B cell (primary cell): ENCODE measurements around the gene ZCCHC12. TPM values are rescaled to one million over a fixed set of nuclear protein-coding genes. Genes with fewer than 3 reads are reported as not detected.

Experiments
- ATAC-seq: fragments of 200-7000 bp; cut with Tn5 transposase; one replicate; pipeline ENCODE4 v1.10.0; 2021; ENCODE audit warnings: low read depth, mild to moderate bottlenecking, moderate number of reproducible peaks, moderate library complexity
- CTCF ChIA-PET: fragments of 350-600 bp; sonication (Branson Sonifier 250); formaldehyde crosslinking; loops from one replicate; lab custom pipeline; 2021; ENCODE audit warnings: antibody characterized with exemption, inconsistent platforms; lab: Charles Lee
- POLR2A ChIA-PET: fragments of 350-600 bp; sonication (Branson Sonifier 250); formaldehyde crosslinking; loops from one replicate; lab custom pipeline; 2021; ENCODE audit warnings: antibody characterized with exemption; lab: Charles Lee
- DNase-seq: peaks from one replicate; pipeline ENCODE4 v3.0.0; 2013
- H2AFZ ChIP-seq: 2 replicates; pipeline ENCODE4 v1.6.1; 2012; ENCODE audit warnings: mild to moderate bottlenecking, low read depth, low read length; ENCODE audit not compliant: insufficient read depth, poor library complexity, severe bottlenecking
- H3K27ac ChIP-seq, 2 donors: 1 replicate in 1 of 2; 2 replicates in 1 of 2; pipeline ENCODE4 v1.5.1; 2012 to 2013; ENCODE audit warnings: low read length in 2 of 2, mild to moderate bottlenecking in 2 of 2, moderate library complexity in 1 of 2
- H3K27me3 ChIP-seq, 4 experiments: fragments of 200-600 bp in 1 of 4; sonication (generic) in 1 of 4; replicated peaks in 1 of 4; 1 replicate in 2 of 4; 2 replicates in 2 of 4; pipeline versions ENCODE4 v1.6.1 to v1.7.0; 2013 to 2016; ENCODE audit warnings: low read length in 3 of 4, mild to moderate bottlenecking in 2 of 4, mixed read lengths in 1 of 4, moderate library complexity in 1 of 4; ENCODE audit not compliant: insufficient read depth in 4 of 4, control insufficient read depth in 3 of 4; ENCODE audit errors: control extremely low read depth in 1 of 4
- H3K36me3 ChIP-seq, 2 experiments: replicated peaks in 1 of 2; 1 replicate in 1 of 2; 2 replicates in 1 of 2; pipeline versions ENCODE4 v1.6.1 to v1.7.1; 2013; ENCODE audit warnings: low read length in 1 of 2; ENCODE audit not compliant: insufficient read depth in 2 of 2, control insufficient read depth in 1 of 2; ENCODE audit errors: control extremely low read depth in 1 of 2, extremely low read depth in 1 of 2
- H3K4me1 ChIP-seq, 2 donors: fragments of 200-600 bp in 1 of 2; sonication (generic) in 1 of 2; 1 replicate in 1 of 2; 2 replicates in 1 of 2; pipeline versions ENCODE4 v1.5.1 to v1.6.1; 2013 to 2017; ENCODE audit warnings: low read length in 2 of 2; ENCODE audit not compliant: control insufficient read depth in 2 of 2, insufficient read depth in 2 of 2
- H3K4me2 ChIP-seq: replicated peaks from 2 replicates; pipeline ENCODE3; 2012; ENCODE audit warnings: mild to moderate bottlenecking, low read depth, low read length; ENCODE audit not compliant: poor library complexity, severe bottlenecking
- H3K4me3 ChIP-seq, 5 experiments: fragments of 200-600 bp in 1 of 5; sonication (generic) in 1 of 5; 1 replicate in 3 of 5; 2 replicates in 2 of 5; pipeline versions ENCODE4 v1.5.1 to v1.7.0; 2011 to 2016; ENCODE audit warnings: low read length in 4 of 5, mild to moderate bottlenecking in 4 of 5, low read depth in 2 of 5, control low read depth in 1 of 5, moderate library complexity in 1 of 5; ENCODE audit not compliant: insufficient read depth in 1 of 5; ENCODE audit errors: control extremely low read depth in 1 of 5, extremely low read depth in 1 of 5
- H3K79me2 ChIP-seq: fragments of 200-600 bp; sonication (generic); one replicate; pipeline ENCODE4 v1.6.0; 2016; ENCODE audit warnings: low read length; ENCODE audit not compliant: control insufficient read depth, insufficient read depth
- H3K9ac ChIP-seq: fragments of 200-600 bp; sonication (generic); 2 replicates; pipeline ENCODE4 v1.6.1; 2017; ENCODE audit warnings: mild to moderate bottlenecking, low read length, moderate library complexity
- H3K9me3 ChIP-seq, 3 donors: one replicate each; pipeline versions ENCODE4 v1.6.1 to v1.7.1; 2013; ENCODE audit warnings: low read length in 2 of 3; ENCODE audit not compliant: control insufficient read depth in 2 of 3, insufficient read depth in 1 of 3; ENCODE audit errors: control extremely low read depth in 1 of 3
- H4K20me1 ChIP-seq: 2 replicates; pipeline ENCODE4 v1.6.0; 2012; ENCODE audit warnings: mild to moderate bottlenecking, low read length; ENCODE audit not compliant: insufficient read depth, control insufficient read depth, poor library complexity, severe bottlenecking
- H3K27ac Mint-ChIP-seq: one replicate; pipeline ENCODE4 v1.8.0; 2021; ENCODE audit warnings: mixed read lengths
- H3K27me3 Mint-ChIP-seq: one replicate; pipeline ENCODE4 v1.8.0; 2021; ENCODE audit warnings: mixed read lengths
- H3K4me1 Mint-ChIP-seq: one replicate; pipeline ENCODE4 v1.8.0; 2021; ENCODE audit warnings: mixed read lengths
- H3K4me3 Mint-ChIP-seq: one replicate; pipeline ENCODE4 v1.8.0; 2021; ENCODE audit warnings: mixed read lengths
- H3K9me3 Mint-ChIP-seq: one replicate; pipeline ENCODE4 v1.8.0; 2022; ENCODE audit warnings: mixed read lengths; ENCODE audit not compliant: insufficient read depth
- CTCF ChIP-seq: fragments of 200-600 bp; IDR thresholded peaks from one replicate; pipeline ENCODE4 v1.8.0; 2022; ENCODE audit warnings: antibody characterized with exemption, mild to moderate bottlenecking
- EZH2 ChIP-seq: IDR thresholded peaks from 2 replicates; pipeline ENCODE4 v1.6.1; 2012; ENCODE audit warnings: borderline replicate concordance, low read depth, mild to moderate bottlenecking, moderate library complexity, low read length; ENCODE audit not compliant: insufficient read depth, poor library complexity, severe bottlenecking
- WGBS: methylation state at CpG from one replicate; pipeline ENCODE4 v1.1.5; 2013; ENCODE audit warnings: missing lambda C conversion rate; ENCODE audit not compliant: insufficient coverage; 5-methylcytosine and 5-hydroxymethylcytosine counted together
- intact Hi-C: fragments of 100-400 bp; cut with micrococcal nuclease; formaldehyde crosslinking; loops from one replicate; pipeline ENCODE4 v1.10.0; 2022
- polyA plus RNA-seq: library from polyadenylated mRNA; depleted of rRNA; stranded (reverse); fragments of >200 nt; gene quantifications from 2 replicates; pipeline ENCODE4 v1.2.3, GENCODE V29; 2012
- total RNA-seq, 2 donors: library from RNA; stranded (reverse); fragments of 120-200 nt in 1 of 2; gene quantifications; 1 replicate in 1 of 2; 2 replicates in 1 of 2; pipeline versions ENCODE4 v1.2.3 to v1.2.4, GENCODE V29; 2013 to 2022

Gene ZCCHC12
- total and polyA plus RNA-seq, 2 donors (not counting 1 experiment from before 2014, with no cell fraction given): 0.17 TPM; not detected in 1

GRCh38 chrX:118795528-118796280, 27.9 kb upstream of the ZCCHC12 start:
- Histone ChIP-seq H3K27ac (no peak overlapping the region), H2AFZ (no peak overlapping the region), H3K4me1 (no peaks in the 10 kb centered on the region), H3K4me3 (no peak overlapping the region), H3K79me2 (no peaks in the 10 kb centered on the region), H3K27me3 (no peaks in the 10 kb centered on the region), H3K9me3 (no peaks in the 10 kb centered on the region), H4K20me1 (no peaks in the 10 kb centered on the region), H3K9ac (no peak overlapping the region), H3K36me3 (no peaks in the 10 kb centered on the region), H3K4me2 (no peak overlapping the region)
- no peak for ATAC-seq
- POLR2A ChIA-PET: no interaction called here
- no peak for DNase-seq
- intact Hi-C loops: no loop called here
- no peak for TF ChIP-seq EZH2
- TF ChIP-seq CTCF: no peak
- Mint-ChIP-seq H3K27ac (no peak overlapping the region), H3K9me3 (no peaks in the 10 kb centered on the region), H3K4me3 (no peak overlapping the region), H3K27me3 (no peaks in the 10 kb centered on the region), H3K4me1 (no peaks in the 10 kb centered on the region)
- 100% methylated on average over 1 of the region's 5 CpGs for WGBS
- CTCF ChIA-PET: interaction anchor here (1.2 kb wide), 1 partner anchor 169 kb away, joined by 3 read pairs; no protein-coding TSS in a partner anchor

- H3K4me2 ChIP-seq: no peak overlapping the region
- Mint-ChIP-seq H3K27me3 (no peaks in the 10 kb centered on the region), H3K9me3 (no peaks in the 10 kb centered on the region), H3K4me1 (peaks cover 4% of the 10 kb centered on the region), H3K4me3 (no peak overlapping the region), H3K27ac (no peak overlapping the region)
- no peak for ATAC-seq
- no peaks in the 10 kb centered on the region for H3K9me3 ChIP-seq
- DNase-seq: no peak
- no peaks in the 10 kb centered on the region for H3K27me3 ChIP-seq
- H3K9ac ChIP-seq: no peak overlapping the region
- no CpG with 5 or more reads among the region's 1 CpG for WGBS
- no peak overlapping the region for H3K4me3 ChIP-seq
- H3K36me3 ChIP-seq: no peaks in the 10 kb centered on the region
- CTCF ChIA-PET: interaction anchor here (1.3 to 1.8 kb wide), 3 partner anchors 73 to 201 kb away, joined by 3 to 11 read pairs (median 5); no protein-coding TSS in a partner anchor
- H3K4me1 ChIP-seq: no peaks in the 10 kb centered on the region
- no peak overlapping the region for H3K27ac ChIP-seq
- no peaks in the 10 kb centered on the region for H4K20me1 ChIP-seq
- intact Hi-C loops: loop anchor here (10.0 kb wide), 1 partner anchor 48 kb away; no protein-coding TSS in a partner anchor
- no peaks in the 10 kb centered on the region for H3K79me2 ChIP-seq
- TF ChIP-seq CTCF (no peak), EZH2 (no peak)
- POLR2A ChIA-PET: no interaction called here
- no peak overlapping the region for H2AFZ ChIP-seq
These were observed 20.8 kb upstream of the ZCCHC12 start for GRCh38 chrX:118802857-118803256.
